HepG2 (cell line): ENCODE measurements around the gene MCFD2. TPM values are rescaled to one million over a fixed set of nuclear protein-coding genes. Genes with fewer than 3 reads are reported as not detected.

Experiments
- FLYWCH1 ChIP-seq: sonication (generic); formaldehyde crosslinking; IDR thresholded peaks from 2 replicates; pipeline ENCODE4 v1.8.1; 2023; ENCODE audit warnings: mild to moderate bottlenecking, missing genetic modification reagents
- SOX6 ChIP-seq, 2 experiments: fragments of 450-650 bp in 1 of 2; sonication (generic) in 1 of 2; formaldehyde crosslinking in 1 of 2; IDR thresholded peaks; 2 replicates each; pipeline versions ENCODE4 v1.4.0 to v1.6.1; 2017 to 2020; ENCODE audit warnings: antibody characterized with exemption in 1 of 2, mild to moderate bottlenecking in 1 of 2, missing genetic modification reagents in 1 of 2
- WIZ ChIP-seq: sonication (generic); formaldehyde crosslinking; IDR thresholded peaks from 2 replicates; pipeline ENCODE4 v1.5.1; 2020; ENCODE audit warnings: mild to moderate bottlenecking, missing genetic modification reagents
- ZHX2 ChIP-seq, 2 experiments: sonication (generic) in 1 of 2; formaldehyde crosslinking in 1 of 2; IDR thresholded peaks; 2 replicates each; pipeline versions ENCODE4 v1.6.1 to v1.9.0; 2014 to 2022; ENCODE audit warnings: antibody characterized with exemption in 1 of 2, borderline replicate concordance in 1 of 2, inconsistent platforms in 1 of 2, low read depth in 1 of 2, missing genetic modification reagents in 1 of 2
- ZNF501 ChIP-seq: sonication (generic); formaldehyde crosslinking; IDR thresholded peaks from 2 replicates; pipeline ENCODE4 v1.5.1; 2020; ENCODE audit warnings: mild to moderate bottlenecking, moderate library complexity, missing genetic modification reagents
- polyA plus RNA-seq, 8 experiments: library from polyadenylated mRNA; depleted of rRNA in 3 of 8; stranded (reverse) in 7 of 8; unstranded in 1 of 8; fragments of >200 nt; fragmentation: Illumina TruSeq in 4 of 8; extraction: Trizol in 4 of 8; gene quantifications; 2 replicates each; pipeline versions ENCODE4 v1.2.1 to v1.2.3, GENCODE V29; 2011 to 2016; ENCODE audit warnings: low read depth in 4 of 8, missing spikeins in 1 of 8, mixed read lengths in 1 of 8; ENCODE audit not compliant: insufficient read depth in 1 of 8
- total RNA-seq, 5 experiments: library from RNA; depleted of rRNA; stranded (reverse); fragments of >200 nt; fragmentation: Illumina TruSeq; extraction: Trizol; gene quantifications; 2 replicates each; pipeline ENCODE4 v1.2.3, GENCODE V29; 2016; ENCODE audit warnings: low read depth in 1 of 5

The MCFD2 gene
- total and polyA plus RNA-seq, 2 of the 13 experiments (the other 11 are each of a cell fraction or from before 2014, with no cell fraction given), result 183 to 232 TPM

GRCh38 chr2:46915281-46915810, at the start of gene MCFD2 (continued):
- TF ChIP-seq ZHX2 (IDR thresholded peaks at IDR 0.05; ENCODE audit: low read depth), result no peak
- 0 out of 2 replicates have a peak, but pooled peaks have one; percentile 32 for TF ChIP-seq ZHX2 (CRISPR knock-in tag; IDR thresholded peaks at IDR 0.05; ENCODE audit: borderline replicate concordance)
- no peak for TF ChIP-seq SOX6 (IDR thresholded peaks at IDR 0.05)
- peak; percentile 2; the same call in 1 of the 2 replicates for TF ChIP-seq SOX6 (CRISPR knock-in tag; IDR thresholded peaks at IDR 0.05)
- TF ChIP-seq FLYWCH1 (CRISPR knock-in tag), result no peak
- TF ChIP-seq WIZ (CRISPR knock-in tag), result 0 out of 2 replicates have a peak, but pooled peaks have one; percentile 16
- TF ChIP-seq ZNF501 (CRISPR knock-in tag), result no peak
